GM21515 (cell line): ENCODE results near the gene CPXM1.

Source experiments
- ATAC-seq: cut with Tn5 transposase; IDR thresholded peaks from one replicate; pipeline ENCODE4 v1.9.1; 2021; ENCODE audit not compliant: unreplicated experiment

The CPXM1 gene

DNA sequence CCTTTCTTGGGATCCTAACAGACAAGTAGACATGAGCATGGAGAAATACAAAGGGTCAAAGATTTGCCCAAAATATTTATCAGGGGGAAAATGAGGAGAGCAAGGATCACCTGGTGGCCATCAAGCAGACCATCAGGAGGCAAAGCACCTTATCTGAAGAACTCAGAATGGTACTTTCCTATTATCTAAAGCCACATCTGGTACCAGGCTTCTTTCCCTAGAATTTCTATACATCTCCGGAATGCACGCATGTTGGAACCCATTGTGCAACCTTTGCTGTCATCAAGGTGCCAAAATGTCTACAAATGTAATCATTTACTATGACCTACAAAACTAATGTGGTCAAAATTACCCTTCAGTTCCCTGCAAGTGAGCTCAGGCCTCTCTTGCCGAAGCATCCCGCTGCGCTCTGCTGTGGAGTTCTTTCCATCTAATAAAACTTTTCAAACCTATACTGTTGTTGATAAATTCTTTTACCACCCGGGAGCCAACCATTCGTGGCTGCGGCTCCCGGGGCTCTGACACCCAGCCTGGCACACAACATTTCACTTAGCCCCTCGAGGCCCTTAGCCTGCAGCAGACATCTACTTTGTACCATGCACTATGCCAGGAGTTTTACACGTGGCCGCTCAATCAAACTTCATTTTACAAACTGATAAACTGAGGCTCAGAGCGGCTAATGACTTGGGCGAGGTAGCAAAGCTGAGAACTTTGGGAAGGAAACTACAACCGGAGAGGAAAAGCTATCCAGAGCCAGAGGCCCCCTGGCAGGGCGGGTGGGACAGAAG, 3.8 kb upstream of the CPXM1 start:
- ATAC-seq = no peak

DNA sequence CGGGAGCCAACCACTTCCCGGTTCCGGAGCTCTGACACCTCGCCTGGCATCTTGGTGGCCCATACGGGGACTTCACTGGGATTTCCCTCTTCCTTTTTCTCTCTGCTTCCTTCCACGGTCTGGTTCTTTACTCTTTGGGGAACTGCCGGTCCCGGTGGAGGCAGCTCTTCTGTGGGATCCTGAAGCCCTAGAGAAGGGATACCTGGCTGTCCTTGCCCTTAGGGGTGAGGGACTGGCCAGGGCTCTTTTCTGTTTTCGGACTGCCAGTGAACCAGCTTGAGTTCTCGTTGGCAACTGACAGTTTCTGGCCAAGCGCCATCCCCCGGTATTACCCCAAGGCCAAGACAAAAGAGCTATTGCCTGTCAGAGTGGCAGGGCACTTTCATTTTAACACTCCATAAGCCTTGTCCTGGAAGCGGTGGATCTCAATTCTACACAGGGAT, 880 bp upstream of the CPXM1 start:
- no peak for ATAC-seq

DNA sequence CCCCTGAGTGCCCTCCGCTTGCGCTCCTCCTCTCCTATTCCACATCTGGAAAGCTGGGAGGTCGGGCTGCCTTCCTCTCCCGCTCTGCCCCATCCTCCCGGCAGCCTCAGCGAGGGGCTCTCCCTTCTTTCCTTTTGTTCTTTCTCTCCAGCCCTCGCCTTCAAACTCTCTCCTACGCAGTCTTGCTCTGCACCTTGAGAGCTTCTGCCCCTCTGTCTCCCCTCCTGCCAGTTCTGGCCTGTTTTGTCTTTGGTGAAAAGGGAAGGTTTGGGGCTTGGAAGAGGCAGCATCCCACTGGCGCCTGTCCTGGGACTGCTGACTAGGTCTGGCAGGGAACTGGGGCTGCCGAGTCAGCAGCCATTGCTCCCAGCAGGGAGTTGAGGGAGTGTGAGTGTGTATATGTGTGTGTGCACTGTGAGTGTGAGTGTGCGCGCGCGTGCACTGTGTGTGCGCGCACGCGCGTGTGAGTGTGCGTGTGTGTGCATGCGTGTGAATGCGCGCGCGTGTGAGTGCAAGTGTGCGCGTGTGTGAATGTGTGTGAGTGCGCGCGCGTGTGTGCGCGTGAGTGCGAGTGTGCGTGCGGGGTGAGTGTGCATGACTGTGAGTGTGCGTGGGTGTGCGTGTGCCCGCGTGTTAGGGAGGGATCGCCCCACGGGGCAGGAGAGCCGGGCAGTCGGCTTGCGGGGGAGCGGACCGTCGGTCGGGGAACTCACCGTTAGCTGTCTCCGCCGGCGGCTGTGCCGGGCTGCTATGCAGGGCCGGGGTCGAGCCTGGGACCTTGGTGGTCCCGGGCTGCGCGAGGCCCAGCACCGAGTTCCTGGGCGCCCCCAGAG, 523 bp downstream of the CPXM1 start:
- ATAC-seq = no peak

DNA sequence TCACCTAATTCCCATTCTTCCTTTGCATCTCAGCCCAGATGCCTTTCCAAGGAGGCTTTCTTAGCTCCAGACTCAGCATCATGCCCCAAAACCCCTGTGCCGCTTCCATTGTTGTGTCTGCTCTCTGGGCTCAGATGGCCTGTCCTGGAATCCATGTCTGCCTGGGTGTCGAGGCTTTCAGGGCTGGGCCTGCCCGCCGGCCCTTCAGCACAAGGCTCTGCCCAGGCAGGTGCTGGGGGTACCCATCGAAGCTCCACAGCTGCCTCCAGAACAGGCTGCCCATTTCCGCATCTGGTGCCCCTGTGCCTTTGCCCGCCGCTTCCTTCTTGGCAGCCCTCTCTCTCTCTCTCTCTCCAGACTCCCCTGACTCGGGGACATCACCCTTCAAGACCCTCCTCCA, 1.2 kb downstream of the CPXM1 start:
- no peak for ATAC-seq

DNA sequence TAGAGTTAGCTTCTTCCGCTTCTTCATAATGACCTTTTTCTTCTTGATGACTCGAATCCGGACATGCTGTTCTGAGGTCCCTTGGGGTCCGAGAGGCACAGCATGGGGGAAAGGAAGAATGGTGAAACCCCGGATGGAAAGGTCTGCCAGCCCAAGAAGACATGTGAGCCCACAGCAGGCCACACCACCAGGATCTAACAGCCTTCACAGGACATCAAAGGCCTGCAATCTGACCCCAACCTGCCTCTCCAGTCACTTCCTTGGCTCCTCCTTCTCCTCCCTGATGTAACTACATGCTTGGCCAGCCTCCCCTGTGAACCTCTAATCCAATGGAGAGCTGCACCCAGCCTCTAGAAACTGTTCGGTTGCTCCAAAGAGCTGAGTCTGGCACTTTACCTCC, 1.6 kb downstream of the CPXM1 start:
- ATAC-seq = no peak

DNA sequence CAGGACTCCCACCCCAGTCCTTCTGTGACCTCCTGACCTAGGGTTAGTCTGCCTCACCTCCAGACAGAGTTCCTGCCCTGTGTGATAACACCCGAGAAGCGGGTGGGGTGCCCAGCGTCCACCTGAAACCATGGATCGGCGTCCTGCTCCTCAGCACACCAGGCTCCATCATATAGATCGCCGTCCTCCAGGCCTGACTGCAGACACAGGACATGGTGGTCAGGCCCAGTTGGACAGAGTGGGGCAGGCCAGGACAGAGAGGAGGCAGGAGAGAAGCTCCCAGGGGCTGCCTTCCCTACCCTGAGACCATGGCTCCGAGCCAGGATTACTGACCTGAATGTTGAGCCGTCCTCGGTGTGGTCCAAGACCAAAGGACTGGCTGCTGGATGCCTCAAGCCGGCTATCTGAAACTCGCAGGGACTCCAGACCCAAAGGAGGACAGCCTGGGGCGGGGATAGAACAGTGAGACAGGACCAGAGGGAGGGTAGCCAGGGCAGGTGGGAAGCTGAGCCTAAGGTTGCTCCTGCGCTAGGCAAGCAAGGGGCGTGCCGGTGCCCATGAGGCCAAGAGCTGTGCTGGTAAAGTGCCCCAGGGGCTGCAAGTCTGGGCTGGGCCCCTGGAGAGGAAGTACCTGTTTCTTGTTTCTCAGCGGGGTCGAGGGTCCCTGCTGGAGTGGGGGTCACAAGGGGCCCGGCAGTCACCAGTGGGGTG, 2.2 kb downstream of the CPXM1 start:
- ATAC-seq = no peak

DNA sequence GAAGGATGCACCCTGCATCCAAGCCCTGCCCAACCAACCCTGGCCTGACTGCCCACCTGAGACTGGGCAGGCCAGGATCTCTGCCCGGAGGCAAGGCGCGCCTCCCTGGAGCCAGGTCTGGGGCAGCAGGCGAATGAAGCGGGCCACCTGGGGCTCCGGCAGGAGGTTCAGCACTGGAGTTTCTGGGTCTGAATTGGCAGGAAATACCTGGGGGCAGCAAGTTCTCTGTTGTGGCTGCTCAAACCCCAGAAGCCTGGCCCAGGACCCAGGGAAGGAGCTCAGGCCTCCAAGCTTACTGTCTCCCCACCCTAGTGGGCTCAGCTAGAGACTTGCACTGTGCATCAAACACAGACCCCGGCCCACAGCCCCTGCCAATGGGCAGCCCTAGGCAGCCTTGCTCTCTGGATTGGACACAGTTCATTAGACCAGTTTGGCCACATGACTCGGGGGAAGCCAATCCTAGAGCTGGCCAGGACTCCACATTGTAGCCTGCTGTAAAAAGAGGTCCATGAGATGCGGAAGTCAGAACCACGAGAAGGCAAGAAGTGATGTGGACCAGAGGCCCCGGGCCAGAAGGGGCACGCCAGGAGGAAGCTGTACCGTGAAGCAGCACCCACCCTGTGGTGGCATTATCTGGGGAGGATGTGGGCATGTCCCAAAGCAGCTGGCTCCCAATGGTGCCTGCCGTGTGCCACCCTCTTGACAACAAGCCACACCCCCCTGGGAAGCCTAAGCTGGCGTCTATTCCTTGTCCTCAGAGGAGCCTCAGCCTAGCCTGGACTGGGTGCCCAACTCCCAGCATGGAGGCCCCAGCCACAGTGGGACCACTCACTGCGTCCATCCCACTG, 3.1 kb downstream of the CPXM1 start:
- ATAC-seq = no peak

DNA sequence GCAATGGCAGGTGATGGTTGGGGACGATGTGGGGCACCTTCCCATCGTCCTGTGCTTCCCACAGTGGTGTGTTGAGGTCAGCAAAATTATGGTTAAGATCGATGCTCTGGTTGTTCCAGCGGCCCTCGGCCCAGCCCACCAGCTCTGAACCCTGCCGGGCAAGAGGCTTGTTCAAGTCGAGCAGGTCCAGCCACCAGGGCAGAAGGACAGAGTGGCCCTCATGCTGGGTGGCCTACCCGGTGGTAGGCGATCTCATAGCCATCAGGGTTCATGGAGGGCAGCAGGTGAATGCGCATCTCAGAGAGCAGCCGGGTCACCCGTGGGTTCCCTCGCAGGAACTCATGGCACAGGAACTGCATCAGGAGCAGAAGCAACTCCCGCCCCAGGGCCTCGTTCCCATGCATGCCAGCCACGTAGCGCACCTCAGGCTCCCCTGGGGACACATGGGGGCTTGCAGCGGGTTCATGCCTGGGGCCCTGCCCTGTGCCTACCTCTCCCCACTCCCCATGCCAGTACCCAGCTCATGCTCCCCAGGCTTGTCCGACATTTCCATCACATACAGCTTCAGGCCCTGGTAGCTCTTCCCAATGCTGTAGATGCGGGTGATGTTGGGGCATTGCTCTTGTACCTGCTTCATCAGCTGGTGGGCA, 4.3 kb downstream of the CPXM1 start:
- ATAC-seq = no peak

DNA sequence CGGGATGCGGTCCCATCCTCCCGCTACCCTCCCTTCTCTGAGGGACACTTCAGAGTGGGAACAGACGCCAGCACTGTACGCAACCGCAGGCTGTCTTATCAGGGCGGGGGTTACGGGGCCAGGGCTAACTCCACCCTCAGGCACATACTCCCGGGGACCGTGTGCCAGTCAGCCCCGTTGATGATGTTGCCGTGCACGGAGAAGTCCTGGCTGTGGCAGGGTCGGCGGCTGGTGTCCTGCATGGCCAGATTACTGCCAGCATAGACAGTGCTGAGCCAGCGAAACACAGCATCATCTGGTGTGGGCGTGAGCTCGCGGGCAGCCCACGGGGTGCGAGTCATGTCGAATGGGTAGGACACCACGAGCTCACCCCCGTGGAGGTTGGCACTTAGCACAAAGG, 5.0 kb downstream of the CPXM1 start:
- no peak for ATAC-seq

DNA sequence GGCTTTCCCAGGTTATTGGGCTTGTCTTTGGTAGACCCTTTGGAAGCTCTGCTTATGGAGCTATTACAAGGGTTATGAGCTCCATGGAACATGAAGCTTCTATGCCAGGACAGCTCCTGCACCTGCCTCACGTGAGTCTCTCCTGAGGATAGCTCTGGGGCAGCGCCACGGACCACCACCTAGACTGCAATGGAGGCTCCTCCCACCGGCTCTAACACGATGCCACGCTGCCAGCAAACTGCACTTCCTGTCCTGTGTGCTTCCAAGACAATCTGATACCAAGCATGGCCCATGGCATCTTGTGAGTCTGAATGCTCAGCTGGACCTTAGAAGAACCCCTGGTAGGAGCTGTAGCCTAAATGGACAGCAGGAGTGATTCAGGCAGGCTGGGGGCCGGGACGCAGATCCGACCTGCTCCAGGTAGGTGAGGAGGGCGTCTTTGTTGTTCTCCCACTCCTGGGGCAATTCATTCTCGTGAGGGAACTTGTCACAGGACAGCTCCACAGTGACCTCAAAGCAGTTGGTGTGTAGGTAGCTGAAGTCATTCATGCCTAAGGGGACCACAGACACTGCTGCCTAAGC, 5.5 kb downstream of the CPXM1 start:
- no peak for ATAC-seq

DNA sequence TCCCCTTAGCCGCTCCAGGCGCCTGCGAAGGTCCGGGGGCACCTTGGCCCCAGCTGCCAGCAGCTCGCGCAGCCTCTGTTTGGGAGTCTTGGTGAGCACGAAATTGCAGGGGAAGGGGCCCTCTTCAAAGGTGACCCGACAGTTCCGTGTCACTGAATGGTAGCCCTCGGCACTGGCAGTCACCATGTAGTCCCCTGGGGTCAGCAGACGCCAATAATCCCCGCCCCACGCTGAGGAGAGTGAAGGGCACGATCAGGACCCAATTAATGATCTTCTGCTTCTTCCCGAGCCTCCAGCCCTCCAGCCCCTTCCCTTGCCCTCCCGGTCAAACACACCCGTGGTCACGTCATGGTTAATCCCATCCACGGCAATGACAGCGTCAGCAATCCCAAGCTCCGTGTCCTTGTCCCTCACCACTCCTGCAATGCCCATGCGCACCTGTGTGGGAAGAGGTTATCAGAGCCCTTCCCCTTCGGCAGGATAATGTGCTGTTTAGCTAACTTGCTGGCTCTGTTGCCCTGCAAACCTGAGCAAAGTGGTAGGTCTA, 6.2 kb downstream of the CPXM1 start:
- no peak for ATAC-seq

DNA sequence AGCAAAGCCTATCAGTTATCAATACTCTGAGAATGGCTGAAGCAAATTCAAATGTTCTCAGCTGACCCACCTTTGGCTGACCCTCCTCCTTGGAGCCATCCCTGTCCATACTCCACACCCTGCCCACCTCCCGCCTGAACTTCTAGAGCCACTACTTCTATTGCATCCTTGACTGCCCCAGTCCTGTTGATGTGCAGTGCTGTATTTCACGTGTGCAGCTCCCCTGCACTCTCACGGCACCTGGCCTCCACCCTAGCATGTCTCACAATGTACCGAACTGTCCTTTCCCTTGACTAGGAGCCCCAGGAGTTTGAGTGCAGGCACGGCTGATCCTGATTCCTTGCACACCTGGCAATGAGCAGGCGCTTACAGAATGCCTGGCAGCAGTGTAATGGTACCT, 7.0 kb downstream of the CPXM1 start:
- ATAC-seq = no peak

DNA sequence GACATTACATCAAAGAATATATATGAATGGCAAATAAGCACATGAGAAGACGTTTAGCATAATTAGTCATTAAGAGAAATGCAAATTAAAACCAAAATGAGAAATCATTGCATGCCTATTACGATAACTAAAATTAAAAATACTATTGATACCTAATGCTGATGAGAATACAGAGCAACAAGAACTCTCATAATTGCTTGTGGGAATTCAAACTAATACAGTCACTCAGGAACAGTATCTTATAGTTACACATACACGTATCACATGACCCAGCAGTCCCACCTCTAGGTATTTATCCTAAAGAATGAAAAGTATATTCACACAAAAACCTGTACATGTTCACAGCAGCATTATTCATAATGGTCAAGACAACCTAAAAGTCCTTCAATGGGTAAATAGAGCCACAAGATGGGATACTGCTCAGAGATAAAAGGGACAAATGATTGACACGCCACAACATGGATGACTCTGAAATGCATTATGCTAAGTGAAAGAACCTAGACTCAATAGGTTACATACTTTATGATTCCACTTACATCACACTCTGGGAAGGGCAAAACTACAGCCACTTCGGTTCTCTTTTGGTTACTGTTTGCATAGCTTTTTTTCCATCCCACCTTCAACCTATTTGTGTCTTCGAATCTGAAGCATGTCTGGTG, 16.4 kb downstream of the CPXM1 start:
- no peak for ATAC-seq

DNA sequence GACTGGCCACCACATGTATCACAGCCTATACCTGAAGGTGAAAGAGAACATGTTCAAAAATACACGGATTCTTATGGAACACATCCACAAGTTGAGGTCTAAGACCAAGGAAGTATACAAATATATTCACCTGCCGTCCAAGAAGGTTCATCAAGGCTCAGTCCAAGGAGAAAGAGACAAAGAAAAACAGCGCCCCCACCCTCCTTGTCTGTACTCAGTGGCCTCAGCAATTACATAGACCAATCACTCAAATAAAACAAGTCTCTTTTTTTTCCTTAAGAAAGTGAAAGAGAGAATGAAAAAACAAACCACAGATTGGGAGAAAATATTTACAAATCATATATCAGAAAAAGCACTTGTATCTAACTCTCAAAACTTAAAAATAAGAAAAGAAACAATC, 19.5 kb downstream of the CPXM1 start:
- no peak for ATAC-seq

DNA sequence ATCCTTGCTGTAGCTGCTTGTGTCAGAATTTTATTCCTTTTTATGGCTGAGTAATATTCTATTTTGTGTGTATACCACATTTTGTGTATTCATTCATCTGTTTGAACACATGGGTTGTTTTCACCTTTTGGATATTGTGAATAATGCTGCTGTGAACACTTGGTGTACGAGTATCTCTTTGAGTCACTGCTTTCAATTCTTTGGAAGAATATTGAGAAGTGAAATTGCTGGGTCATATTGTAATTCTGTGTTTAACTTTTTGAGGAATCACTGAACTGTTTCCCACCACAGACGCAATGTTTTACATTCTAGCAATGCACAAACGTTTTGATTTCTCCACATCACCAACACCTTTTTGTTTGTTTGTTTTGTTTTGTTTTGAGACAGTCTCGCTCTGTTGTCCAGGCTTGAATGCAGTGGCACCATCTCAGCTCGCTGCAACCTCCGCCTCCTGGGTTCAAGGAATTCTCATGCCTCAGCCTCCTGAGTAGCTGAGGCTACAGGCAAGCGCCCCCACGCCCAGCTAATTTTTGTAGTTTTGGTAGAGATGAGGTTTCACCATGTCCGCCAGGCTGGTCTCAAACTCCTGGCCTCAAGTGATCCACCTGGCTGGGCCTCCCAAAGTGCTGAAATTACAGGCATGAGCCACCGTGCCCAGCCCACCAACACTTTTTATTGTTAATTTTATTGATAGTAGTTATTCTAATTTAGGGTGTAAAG, 21.7 kb downstream of the CPXM1 start:
- no peak for ATAC-seq

DNA sequence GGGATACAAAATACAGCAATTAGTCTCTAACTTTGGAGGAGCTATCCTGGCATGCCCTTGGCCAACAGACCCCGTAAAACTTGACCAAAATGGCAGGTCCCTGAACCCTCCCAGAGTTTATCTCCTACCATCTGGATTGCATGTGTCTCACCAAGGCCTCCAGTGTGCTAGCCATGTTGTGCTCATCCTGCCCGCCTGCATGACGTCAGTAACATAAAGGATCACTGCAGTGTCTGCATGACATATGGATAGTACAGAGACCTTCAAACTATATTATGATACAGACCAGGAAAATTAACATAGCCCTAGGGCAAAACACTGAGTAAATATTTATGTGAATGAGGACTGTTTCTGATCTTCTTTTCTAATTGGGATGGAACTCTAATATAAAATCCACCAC, 25.3 kb downstream of the CPXM1 start:
- no peak for ATAC-seq

DNA sequence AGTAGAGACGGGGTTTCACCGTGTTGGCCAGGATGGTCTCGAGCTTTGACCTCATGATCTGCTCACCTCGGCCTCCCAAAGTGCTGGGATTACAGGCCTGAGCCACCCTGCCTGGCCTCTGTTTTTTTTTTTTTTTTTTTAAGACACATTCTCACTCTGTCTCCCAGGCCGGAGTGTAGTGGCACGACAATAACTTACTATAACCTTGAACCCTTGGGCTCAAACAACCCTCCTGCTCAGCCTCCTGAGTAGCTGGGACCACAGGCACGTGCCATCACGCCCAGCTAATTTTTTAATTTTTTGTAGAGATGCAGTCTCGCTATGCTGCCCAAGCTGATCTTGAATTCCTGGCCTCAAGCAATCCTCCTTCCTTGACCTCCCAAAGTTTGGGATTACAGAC, 26.6 kb downstream of the CPXM1 start:
- no peak for ATAC-seq

DNA sequence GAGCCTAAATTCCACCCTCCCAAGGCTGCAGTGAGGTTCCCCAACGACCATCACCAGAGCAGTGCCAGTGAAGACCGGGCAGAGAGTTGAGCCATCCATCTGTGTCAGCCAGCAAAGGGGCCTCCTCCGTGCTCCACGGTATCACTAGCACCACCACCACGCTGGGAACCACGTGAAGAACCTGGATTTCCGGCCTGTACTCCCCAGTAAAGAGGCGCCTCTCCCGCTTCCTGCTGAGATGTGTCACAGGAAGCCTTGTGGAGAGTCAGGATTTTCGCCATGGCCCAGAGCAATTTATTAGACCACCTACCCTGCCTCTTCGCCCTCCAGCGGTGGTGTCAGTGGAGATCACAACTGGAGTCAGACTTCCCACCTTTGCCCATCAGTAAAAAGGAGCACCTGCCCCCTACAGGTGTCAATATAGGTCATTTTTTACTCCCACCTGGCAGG, 28.8 kb downstream of the CPXM1 start:
- no peak for ATAC-seq
